Neural cell (in vitro differentiated cells): Measurements from ENCODE around the gene LRFN5. TPM values are rescaled to one million over a fixed set of nuclear protein-coding genes. Genes with fewer than 3 reads are reported as not detected.

Experiments used
- H2AFZ ChIP-seq: fragments of 200-600, 300-800 bp; sonication (generic), shearing (Covaris generic); 2 replicates; pipeline ENCODE4 v1.6.0; 2014; ENCODE audit warnings: low read depth, mild to moderate bottlenecking, antibody characterized with exemption, low read length, moderate library complexity
- H3F3A ChIP-seq: fragments of 200-600 bp; shearing (Covaris generic); 2 replicates; pipeline ENCODE4 v1.6.1; 2016; ENCODE audit warnings: mild to moderate bottlenecking, moderate library complexity, mixed read lengths, antibody characterized with exemption, low read length; ENCODE audit not compliant: insufficient read depth, poor library complexity, severe bottlenecking
- H3K27ac ChIP-seq: fragments of 200-600, 300-800 bp; sonication (generic), shearing (Covaris generic); 2 replicates; pipeline ENCODE4 v1.5.1; 2014; ENCODE audit warnings: mild to moderate bottlenecking, low read length, moderate library complexity
- H3K27me3 ChIP-seq: fragments of 300-800, 200-600 bp; sonication (generic), shearing (Covaris generic); 2 replicates; pipeline ENCODE4 v1.6.0; 2014; ENCODE audit warnings: mild to moderate bottlenecking, low read depth, low read length, moderate library complexity; ENCODE audit not compliant: insufficient read depth
- H3K36me3 ChIP-seq: fragments of 300-800, 200-600 bp; sonication (generic), shearing (Covaris generic); 2 replicates; pipeline ENCODE4 v1.5.1; 2014; ENCODE audit warnings: mild to moderate bottlenecking, antibody characterized with exemption, low read length, moderate library complexity; ENCODE audit not compliant: insufficient read depth
- H3K4me2 ChIP-seq: fragments of 300-800, 200-600 bp; sonication (generic), shearing (Covaris generic); 2 replicates; pipeline ENCODE4 v1.6.0; 2014; ENCODE audit warnings: mild to moderate bottlenecking, low read length
- H3K4me3 ChIP-seq: fragments of 300-800, 200-600 bp; sonication (generic), shearing (Covaris generic); 2 replicates; pipeline ENCODE4 v1.5.1; 2014; ENCODE audit warnings: mild to moderate bottlenecking, low read length, moderate library complexity
- H3K79me2 ChIP-seq: fragments of 200-600 bp; shearing (Covaris generic); replicated peaks from 2 replicates; pipeline ENCODE4 v1.6.0; 2014; ENCODE audit warnings: mild to moderate bottlenecking, low read length, moderate library complexity; ENCODE audit not compliant: insufficient read depth
- H3K9ac ChIP-seq: fragments of 300-800, 200-600 bp; sonication (generic), shearing (Covaris generic); 2 replicates; pipeline ENCODE4 v1.6.1; 2016; ENCODE audit warnings: mild to moderate bottlenecking, low read length, mixed read lengths
- H3K9me2 ChIP-seq: fragments of 200-600 bp; shearing (Covaris generic); 2 replicates; pipeline ENCODE4 v1.6.1; 2016; ENCODE audit warnings: mild to moderate bottlenecking, low read length, mixed read lengths; ENCODE audit not compliant: insufficient read depth
- H3K9me3 ChIP-seq: fragments of 200-600, 300-800 bp; sonication (generic), shearing (Covaris generic); 2 replicates; pipeline ENCODE4 v1.6.1; 2016; ENCODE audit warnings: mild to moderate bottlenecking, mixed run types, low read length, moderate library complexity, mixed read lengths
- H4K20me1 ChIP-seq: fragments of 200-600 bp; shearing (Covaris generic); 2 replicates; pipeline ENCODE4 v1.6.1; 2016; ENCODE audit warnings: mild to moderate bottlenecking, mixed run types; ENCODE audit not compliant: insufficient read depth
- EP300 ChIP-seq: fragments of 450-650 bp; conservative IDR thresholded peaks from 2 replicates; pipeline ENCODE4 v1.6.1; 2014; ENCODE audit warnings: antibody characterized with exemption, mild to moderate bottlenecking, moderate library complexity; ENCODE audit not compliant: poor library complexity, severe bottlenecking
- EZH2 ChIP-seq: fragments of 200-600, 300-800 bp; shearing (Covaris generic), sonication (generic); IDR thresholded peaks from 2 replicates; pipeline ENCODE4 v1.6.1; 2014; ENCODE audit warnings: antibody characterized with exemption, low read length, borderline replicate concordance, mild to moderate bottlenecking; ENCODE audit not compliant: insufficient read depth, poor library complexity, severe bottlenecking
- MXI1 ChIP-seq: fragments of 450-650 bp; conservative IDR thresholded peaks from 2 replicates; pipeline ENCODE4 v1.6.1; 2014; ENCODE audit warnings: antibody characterized with exemption, mild to moderate bottlenecking; ENCODE audit not compliant: poor library complexity, severe bottlenecking
- POLR2AphosphoS5 ChIP-seq: IDR thresholded peaks from 2 replicates; pipeline ENCODE4 v1.6.1; 2012
- RAD21 ChIP-seq: fragments of 450-650 bp; conservative IDR thresholded peaks from 2 replicates; pipeline ENCODE4 v1.6.1; 2014; ENCODE audit warnings: antibody characterized with exemption, mild to moderate bottlenecking, moderate library complexity
- SMC3 ChIP-seq: fragments of 450-650 bp; conservative IDR thresholded peaks from 2 replicates; pipeline ENCODE4 v1.6.1; 2014; ENCODE audit warnings: antibody characterized with exemption, mild to moderate bottlenecking, moderate library complexity; ENCODE audit not compliant: poor library complexity
- TAF1 ChIP-seq: IDR thresholded peaks from 2 replicates; pipeline ENCODE4 v1.6.1; 2012; ENCODE audit warnings: low read depth
- polyA plus RNA-seq: library from polyadenylated mRNA; depleted of rRNA; stranded (reverse); fragments of >200 nt; gene quantifications from 2 replicates; pipeline ENCODE4 v1.2.3, GENCODE V29; 2014
- TF ChIP-seq, protein P1 (sequence below): fragments of 450-650 bp; IDR thresholded peaks from 2 replicates; pipeline ENCODE4 v1.5.1; 2014; ENCODE audit warnings: antibody characterized with exemption, mild to moderate bottlenecking, moderate library complexity; ENCODE audit not compliant: poor library complexity, severe bottlenecking
- TF ChIP-seq, protein P2 (sequence below): IDR thresholded peaks from 2 replicates; pipeline ENCODE4 v1.6.1; 2012; ENCODE audit warnings: borderline replicate concordance

The LRFN5 gene
- polyA plus RNA-seq, 1 donor from 2014 or later, result 24.5 TPM

DNA sequence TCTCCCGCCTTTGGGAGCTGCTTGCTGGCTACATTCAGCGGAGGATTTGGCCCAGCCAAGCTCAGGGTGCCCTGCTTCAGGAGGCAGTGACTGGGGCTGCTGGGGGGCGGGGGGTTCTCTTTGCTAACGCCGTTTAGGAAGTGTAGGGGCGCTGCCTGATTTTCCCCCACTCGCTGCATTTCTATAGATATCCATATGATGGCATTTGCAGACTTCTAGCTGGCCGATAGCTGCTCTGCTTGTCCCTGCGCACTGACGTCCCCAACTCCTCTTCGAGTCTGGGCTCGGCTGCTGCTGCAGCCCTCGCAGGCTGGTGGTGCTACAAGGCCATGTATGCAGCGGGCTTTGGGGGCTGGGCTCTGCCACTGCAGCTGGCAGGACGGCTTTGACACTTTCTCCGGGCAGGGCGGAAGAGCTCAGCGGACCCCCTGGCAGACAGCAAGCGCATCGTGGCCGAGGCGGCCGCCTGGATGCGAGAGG is 3.1 kb downstream of the LRFN5 start:
- Histone ChIP-seq H3K9me3 (no peaks in the 10 kb centered on the region), H2AFZ (peak overlapping the region; percentile 52), H3F3A (peaks cover 5% of the 10 kb centered on the region), H3K4me2 (peak overlapping the region; percentile 91), H3K36me3 (no peaks in the 10 kb centered on the region), H3K27me3 (peaks cover 41% of the 10 kb centered on the region), H3K79me2 (peaks cover 3% of the 10 kb centered on the region), H3K9ac (peak overlapping the region; percentile 73), H3K9me2 (no peaks in the 10 kb centered on the region), H3K4me3 (peak overlapping the region; percentile 84), H3K27ac (peak overlapping the region; percentile 68), H4K20me1 (no peaks in the 10 kb centered on the region)
- peak; percentile 42 for TF ChIP-seq TAF1
- TF ChIP-seq MXI1, result peak; percentile 63
- no peak for TF ChIP-seq EZH2
- peak; percentile 92 for TF ChIP-seq SMC3
- TF ChIP-seq POLR2AphosphoS5, result peak; percentile 49
- TF ChIP-seq, protein P1, sequence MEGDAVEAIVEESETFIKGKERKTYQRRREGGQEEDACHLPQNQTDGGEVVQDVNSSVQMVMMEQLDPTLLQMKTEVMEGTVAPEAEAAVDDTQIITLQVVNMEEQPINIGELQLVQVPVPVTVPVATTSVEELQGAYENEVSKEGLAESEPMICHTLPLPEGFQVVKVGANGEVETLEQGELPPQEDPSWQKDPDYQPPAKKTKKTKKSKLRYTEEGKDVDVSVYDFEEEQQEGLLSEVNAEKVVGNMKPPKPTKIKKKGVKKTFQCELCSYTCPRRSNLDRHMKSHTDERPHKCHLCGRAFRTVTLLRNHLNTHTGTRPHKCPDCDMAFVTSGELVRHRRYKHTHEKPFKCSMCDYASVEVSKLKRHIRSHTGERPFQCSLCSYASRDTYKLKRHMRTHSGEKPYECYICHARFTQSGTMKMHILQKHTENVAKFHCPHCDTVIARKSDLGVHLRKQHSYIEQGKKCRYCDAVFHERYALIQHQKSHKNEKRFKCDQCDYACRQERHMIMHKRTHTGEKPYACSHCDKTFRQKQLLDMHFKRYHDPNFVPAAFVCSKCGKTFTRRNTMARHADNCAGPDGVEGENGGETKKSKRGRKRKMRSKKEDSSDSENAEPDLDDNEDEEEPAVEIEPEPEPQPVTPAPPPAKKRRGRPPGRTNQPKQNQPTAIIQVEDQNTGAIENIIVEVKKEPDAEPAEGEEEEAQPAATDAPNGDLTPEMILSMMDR, result peak; percentile 96
- TF ChIP-seq EP300, result peak; percentile 71
- TF ChIP-seq, protein P2, sequence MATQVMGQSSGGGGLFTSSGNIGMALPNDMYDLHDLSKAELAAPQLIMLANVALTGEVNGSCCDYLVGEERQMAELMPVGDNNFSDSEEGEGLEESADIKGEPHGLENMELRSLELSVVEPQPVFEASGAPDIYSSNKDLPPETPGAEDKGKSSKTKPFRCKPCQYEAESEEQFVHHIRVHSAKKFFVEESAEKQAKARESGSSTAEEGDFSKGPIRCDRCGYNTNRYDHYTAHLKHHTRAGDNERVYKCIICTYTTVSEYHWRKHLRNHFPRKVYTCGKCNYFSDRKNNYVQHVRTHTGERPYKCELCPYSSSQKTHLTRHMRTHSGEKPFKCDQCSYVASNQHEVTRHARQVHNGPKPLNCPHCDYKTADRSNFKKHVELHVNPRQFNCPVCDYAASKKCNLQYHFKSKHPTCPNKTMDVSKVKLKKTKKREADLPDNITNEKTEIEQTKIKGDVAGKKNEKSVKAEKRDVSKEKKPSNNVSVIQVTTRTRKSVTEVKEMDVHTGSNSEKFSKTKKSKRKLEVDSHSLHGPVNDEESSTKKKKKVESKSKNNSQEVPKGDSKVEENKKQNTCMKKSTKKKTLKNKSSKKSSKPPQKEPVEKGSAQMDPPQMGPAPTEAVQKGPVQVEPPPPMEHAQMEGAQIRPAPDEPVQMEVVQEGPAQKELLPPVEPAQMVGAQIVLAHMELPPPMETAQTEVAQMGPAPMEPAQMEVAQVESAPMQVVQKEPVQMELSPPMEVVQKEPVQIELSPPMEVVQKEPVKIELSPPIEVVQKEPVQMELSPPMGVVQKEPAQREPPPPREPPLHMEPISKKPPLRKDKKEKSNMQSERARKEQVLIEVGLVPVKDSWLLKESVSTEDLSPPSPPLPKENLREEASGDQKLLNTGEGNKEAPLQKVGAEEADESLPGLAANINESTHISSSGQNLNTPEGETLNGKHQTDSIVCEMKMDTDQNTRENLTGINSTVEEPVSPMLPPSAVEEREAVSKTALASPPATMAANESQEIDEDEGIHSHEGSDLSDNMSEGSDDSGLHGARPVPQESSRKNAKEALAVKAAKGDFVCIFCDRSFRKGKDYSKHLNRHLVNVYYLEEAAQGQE, result no peak
- peak; percentile 98 for TF ChIP-seq RAD21

DNA sequence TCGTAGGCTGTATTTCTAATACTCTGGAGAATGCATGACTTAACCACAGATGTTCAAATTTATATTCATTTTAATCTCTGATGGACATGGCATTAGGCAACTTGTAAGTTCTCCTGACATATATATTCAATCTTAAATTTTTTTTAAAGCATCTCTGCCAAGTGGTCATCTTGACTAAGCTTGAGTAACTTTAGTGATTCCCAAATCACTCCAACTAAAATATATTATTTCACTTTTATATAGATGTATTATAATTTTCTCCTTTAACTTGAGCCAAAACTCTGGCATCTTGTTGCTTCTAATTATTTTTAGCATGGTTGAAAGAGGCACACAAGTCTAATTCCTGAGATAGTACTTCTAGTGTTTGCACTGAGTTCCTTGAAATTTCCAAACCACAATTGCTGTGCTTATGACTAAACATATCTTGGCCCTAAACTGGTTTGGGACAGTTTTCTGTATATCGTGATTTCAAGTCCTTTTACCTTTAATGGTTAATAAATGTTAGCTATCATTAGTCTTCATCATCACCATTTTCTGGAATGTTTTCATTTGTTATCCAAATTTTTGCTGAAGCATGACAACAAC is 8.4 kb downstream of the LRFN5 start:
- peaks cover 3% of the 10 kb centered on the region for H3K79me2 ChIP-seq
- no peak overlapping the region for H3K9ac ChIP-seq
- H3K36me3 ChIP-seq, result no peaks in the 10 kb centered on the region
- H4K20me1 ChIP-seq, result no peaks in the 10 kb centered on the region
- TF ChIP-seq, protein P2, result no peak
- TF ChIP-seq MXI1 (no peak), SMC3 (no peak), POLR2AphosphoS5 (no peak), EP300 (no peak), RAD21 (no peak), EZH2 (no peak), TAF1 (no peak)
- TF ChIP-seq, protein P1, result no peak
- H3K4me3 ChIP-seq, result no peak overlapping the region
- no peak overlapping the region for H3K27ac ChIP-seq
- H3K9me2 ChIP-seq, result no peaks in the 10 kb centered on the region
- H2AFZ ChIP-seq, result no peak overlapping the region
- no peak overlapping the region for H3K4me2 ChIP-seq
- H3K27me3 ChIP-seq, result peaks cover 7% of the 10 kb centered on the region
- no peaks in the 10 kb centered on the region for H3K9me3 ChIP-seq
- H3F3A ChIP-seq, result peaks cover 3% of the 10 kb centered on the region
